Loucy (cell line): ENCODE measurements around the gene RIN3.

Source experiments
- H2AFZ ChIP-seq: fragments of 200-600 bp; sonication (generic); 2 replicates; pipeline ENCODE4 v1.6.0; 2016; ENCODE audit warnings: antibody characterized with exemption, mild to moderate bottlenecking, low read length, moderate library complexity
- H3F3A ChIP-seq: fragments of 200-600 bp; 2 replicates; pipeline ENCODE4 v1.6.0; 2016; ENCODE audit warnings: antibody characterized with exemption, low read depth, mild to moderate bottlenecking
- H3K27me3 ChIP-seq: fragments of 200-600 bp; sonication (generic); 2 replicates; pipeline ENCODE4 v1.6.1; 2014; ENCODE audit warnings: low read length, mild to moderate bottlenecking; ENCODE audit not compliant: insufficient read depth, poor library complexity, severe bottlenecking
- H3K36me3 ChIP-seq: fragments of 200-600 bp; sonication (generic); 2 replicates; pipeline ENCODE4 v1.6.1; 2016; ENCODE audit warnings: low read length; ENCODE audit not compliant: insufficient read depth
- H3K4me1 ChIP-seq: fragments of 200-600 bp; sonication (generic); 2 replicates; pipeline ENCODE4 v1.5.1; 2014; ENCODE audit warnings: low read length, mild to moderate bottlenecking; ENCODE audit not compliant: insufficient read depth, poor library complexity, severe bottlenecking
- H3K4me2 ChIP-seq: fragments of 200-600 bp; sonication (generic); 2 replicates; pipeline ENCODE4 v1.6.0; 2014; ENCODE audit warnings: antibody characterized with exemption, low read length, low read depth, mild to moderate bottlenecking; ENCODE audit not compliant: poor library complexity, severe bottlenecking
- H3K4me3 ChIP-seq: fragments of 200-600 bp; sonication (generic); 2 replicates; pipeline ENCODE4 v1.5.1; 2014; ENCODE audit warnings: low read length, mild to moderate bottlenecking, mixed read lengths; ENCODE audit not compliant: poor library complexity, severe bottlenecking
- H3K79me2 ChIP-seq: fragments of 200-600 bp; sonication (generic); 2 replicates; pipeline ENCODE4 v1.6.1; 2014; ENCODE audit warnings: low read length; ENCODE audit not compliant: insufficient read depth
- H3K9ac ChIP-seq: fragments of 200-600 bp; sonication (generic); 2 replicates; pipeline ENCODE4 v1.6.0; 2014; ENCODE audit warnings: mild to moderate bottlenecking, low read depth, low read length, moderate library complexity; ENCODE audit not compliant: poor library complexity, severe bottlenecking
- H3K9me2 ChIP-seq: fragments of 200-600 bp; sonication (generic); replicated peaks from 2 replicates; pipeline ENCODE4 v1.6.1; 2016; ENCODE audit warnings: low read depth, low read length, mixed read lengths
- H3K9me3 ChIP-seq: fragments of 200-600 bp; sonication (generic); 2 replicates; pipeline ENCODE4 v1.6.1; 2014; ENCODE audit warnings: mild to moderate bottlenecking, antibody characterized with exemption, low read length, low read depth; ENCODE audit not compliant: insufficient read depth
- H4K20me1 ChIP-seq: fragments of 200-600 bp; sonication (generic); 2 replicates; pipeline ENCODE4 v1.6.0; 2014; ENCODE audit warnings: antibody characterized with exemption, low read length, mild to moderate bottlenecking; ENCODE audit not compliant: insufficient read depth, poor library complexity, severe bottlenecking
- CTCF ChIP-seq: fragments of 200-600 bp; sonication (generic); conservative IDR thresholded peaks from 2 replicates; pipeline ENCODE4 v1.5.1; 2014; ENCODE audit warnings: mild to moderate bottlenecking, antibody characterized with exemption, low read length
- EZH2phosphoT487 ChIP-seq: fragments of 200-600 bp; IDR thresholded peaks from 2 replicates; pipeline ENCODE4 v1.6.1; 2018; ENCODE audit warnings: antibody characterized with exemption, mild to moderate bottlenecking, moderate library complexity, borderline replicate concordance

Gene RIN3

GRCh38 chr14:92538412-92538985 lies 24.9 kb downstream of the RIN3 start:
- Histone ChIP-seq H3K4me3 (peak overlapping the region; percentile 61), H3K27me3 (no peaks in the 10 kb centered on the region), H3K4me2 (peak overlapping the region; percentile 52), H4K20me1 (no peaks in the 10 kb centered on the region), H3K9me3 (no peaks in the 10 kb centered on the region), H3K9me2 (no peaks in the 10 kb centered on the region), H3K79me2 (peaks cover 93% of the 10 kb centered on the region), H2AFZ (no peak overlapping the region), H3K9ac (peak overlapping the region; percentile 66), H3F3A (peaks cover 5% of the 10 kb centered on the region; the same call in 1 of the 2 replicates), H3K36me3 (no peaks in the 10 kb centered on the region), H3K4me1 (peaks cover 77% of the 10 kb centered on the region)
- TF ChIP-seq CTCF: no peak
- TF ChIP-seq EZH2phosphoT487: no peak

DNA sequence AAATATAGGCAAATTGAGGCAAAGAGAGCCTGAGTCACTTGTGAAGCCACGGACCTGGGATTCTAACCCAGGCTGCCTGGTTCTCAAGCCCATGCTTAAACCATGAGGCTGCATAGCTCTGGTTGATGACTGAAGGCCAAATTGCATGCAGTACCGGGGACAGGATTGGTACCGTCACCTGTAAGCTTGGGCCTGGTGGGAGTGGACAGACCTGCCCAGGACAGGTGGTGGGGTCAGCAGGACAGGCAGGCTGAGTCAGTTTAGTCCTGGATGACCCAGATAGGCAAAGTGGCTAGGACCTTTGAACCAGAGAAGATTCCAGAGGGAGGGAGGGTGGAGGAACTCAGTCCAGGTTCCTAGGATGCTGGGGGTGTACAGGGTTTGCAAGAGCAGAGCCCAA lies 25.8 kb downstream of the RIN3 start:
- no peaks in the 10 kb centered on the region for H3K27me3 ChIP-seq
- TF ChIP-seq CTCF (no peak), EZH2phosphoT487 (no peak)
- H3F3A ChIP-seq: peaks cover 5% of the 10 kb centered on the region; the same call in 1 of the 2 replicates
- H3K36me3 ChIP-seq: no peaks in the 10 kb centered on the region
- H2AFZ ChIP-seq: no peak overlapping the region
- no peaks in the 10 kb centered on the region for H4K20me1 ChIP-seq
- H3K9me3 ChIP-seq: no peaks in the 10 kb centered on the region
- H3K79me2 ChIP-seq: peaks cover 93% of the 10 kb centered on the region
- H3K4me2 ChIP-seq: peak overlapping the region; percentile 52
- no peaks in the 10 kb centered on the region for H3K9me2 ChIP-seq
- H3K9ac ChIP-seq: peak overlapping the region; percentile 66
- peak overlapping the region; percentile 61 for H3K4me3 ChIP-seq
- H3K4me1 ChIP-seq: peaks cover 83% of the 10 kb centered on the region

DNA sequence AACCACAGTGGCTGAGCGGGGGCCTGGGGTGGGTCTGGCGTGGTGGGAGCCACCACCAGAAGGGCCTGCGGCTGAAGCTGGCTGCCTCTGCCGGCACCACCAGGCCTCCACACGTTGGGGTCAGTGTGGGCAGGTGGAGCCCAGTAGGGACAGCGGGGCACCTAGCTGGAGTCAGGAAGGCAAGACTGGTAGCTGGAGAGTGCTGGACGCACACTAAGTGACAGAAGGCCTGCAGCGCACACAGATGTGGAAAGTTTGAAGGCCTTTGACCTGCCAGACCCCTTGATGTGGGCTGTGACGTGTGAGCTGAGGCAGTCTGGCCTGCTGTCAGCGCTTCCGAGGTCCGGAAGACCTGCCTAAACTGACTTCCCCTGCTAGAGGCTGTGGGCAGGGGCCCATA lies 26.3 kb downstream of the RIN3 start:
- H3K4me1 ChIP-seq: peaks cover 78% of the 10 kb centered on the region
- H3K4me3 ChIP-seq: peak overlapping the region; percentile 61
- H3K9ac ChIP-seq: peak overlapping the region; percentile 66
- no peaks in the 10 kb centered on the region for H3K9me2 ChIP-seq
- no peaks in the 10 kb centered on the region for H3K36me3 ChIP-seq
- H3K9me3 ChIP-seq: no peaks in the 10 kb centered on the region
- H3F3A ChIP-seq: peaks cover 4% of the 10 kb centered on the region; the same call in 1 of the 2 replicates
- H4K20me1 ChIP-seq: no peaks in the 10 kb centered on the region
- TF ChIP-seq EZH2phosphoT487 (no peak), CTCF (no peak)
- H3K27me3 ChIP-seq: no peaks in the 10 kb centered on the region
- peak overlapping the region; percentile 52 for H3K4me2 ChIP-seq
- H2AFZ ChIP-seq: no peak overlapping the region
- H3K79me2 ChIP-seq: peaks cover 93% of the 10 kb centered on the region
